A673 (cell line): ENCODE data around the gene BAIAP3. TPM values are rescaled to one million over a fixed set of nuclear protein-coding genes. Genes with fewer than 3 reads are reported as not detected.

ENCODE experiments used
- BruUV-seq: library from RNA; stranded (reverse); fragments of 400-500 nt; replicated peaks from 2 replicates; lab custom pipeline; 2021; lab: Mats Ljungman, UMichigan
- CTCF ChIA-PET: fragments of 300-600 bp; sonication (Branson Sonifier 250); formaldehyde crosslinking; loops from one replicate; lab custom pipeline; 2022; ENCODE audit warnings: antibody characterized with exemption; lab: Charles Lee
- POLR2A ChIA-PET: fragments of 300-600 bp; sonication (Branson Sonifier 250); formaldehyde crosslinking; loops from one replicate; lab custom pipeline; 2022; ENCODE audit warnings: antibody characterized with exemption; ENCODE audit not compliant: low non-redundant PET; lab: Charles Lee
- DNase-seq: peaks from one replicate; pipeline ENCODE4 v3.0.0-alpha.2; 2015; ENCODE audit warnings: low spot score
- H3K27ac ChIP-seq: fragments of 200-600 bp; sonication (generic); 2 replicates; pipeline ENCODE4 v1.5.1; 2016; ENCODE audit warnings: mixed run types, low read depth, mild to moderate bottlenecking, mixed read lengths, antibody characterized with exemption, low read length; ENCODE audit not compliant: poor library complexity, severe bottlenecking
- H3K27me3 ChIP-seq: fragments of 200-600 bp; sonication (generic); replicated peaks from 2 replicates; pipeline ENCODE4 v1.6.1; 2017; ENCODE audit warnings: mixed run types, low read depth, mild to moderate bottlenecking, mixed read lengths, antibody characterized with exemption, low read length; ENCODE audit not compliant: insufficient read depth, poor library complexity
- H3K36me3 ChIP-seq: fragments of 200-600 bp; sonication (generic); 2 replicates; pipeline ENCODE4 v1.6.1; 2016; ENCODE audit warnings: mixed run types, mild to moderate bottlenecking, mixed read lengths, antibody characterized with exemption, low read length; ENCODE audit not compliant: insufficient read depth, poor library complexity, severe bottlenecking
- H3K4me1 ChIP-seq: fragments of 200-600 bp; sonication (generic); 2 replicates; pipeline ENCODE4 v1.6.1; 2017; ENCODE audit warnings: mixed run types, mild to moderate bottlenecking, mixed read lengths, antibody characterized with exemption, low read length; ENCODE audit not compliant: insufficient read depth, poor library complexity, severe bottlenecking
- H3K4me3 ChIP-seq: fragments of 200-600 bp; sonication (generic); 2 replicates; pipeline ENCODE4 v1.5.1; 2016; ENCODE audit warnings: low read depth, mixed run types, mild to moderate bottlenecking, mixed read lengths, low read length; ENCODE audit not compliant: poor library complexity, severe bottlenecking
- H3K9me3 ChIP-seq: fragments of 200-600 bp; sonication (generic); 2 replicates; pipeline ENCODE4 v1.6.1; 2016; ENCODE audit warnings: mixed run types, low read depth, mild to moderate bottlenecking, mixed read lengths, antibody characterized with exemption, low read length; ENCODE audit not compliant: poor library complexity, severe bottlenecking
- EZH2 ChIP-seq: fragments of 200-600 bp; sonication (generic); IDR thresholded peaks from 2 replicates; pipeline ENCODE4 v1.6.1; 2017; ENCODE audit warnings: borderline replicate concordance, low read depth, mild to moderate bottlenecking, mixed read lengths, antibody characterized with exemption, low read length; ENCODE audit not compliant: poor library complexity, severe bottlenecking
- intact Hi-C: fragments of 100-400 bp; cut with micrococcal nuclease; formaldehyde crosslinking; loops from one replicate; pipeline ENCODE4 v1.10.0; 2022; ENCODE audit not compliant: unreplicated experiment
- total RNA-seq: library from RNA; stranded (reverse); gene quantifications from 2 replicates; pipeline ENCODE4 v1.2.3, GENCODE V29; 2021
- TF ChIP-seq, protein P1 (sequence below): fragments of 300-800, 200-600 bp; sonication (generic); conservative IDR thresholded peaks from 2 replicates; pipeline ENCODE4 v1.5.1; 2017; ENCODE audit warnings: low read depth, mild to moderate bottlenecking, antibody characterized with exemption, low read length, moderate library complexity, mixed read lengths

Gene BAIAP3
- total RNA-seq, 1 experiment from 2014 or later = 2.0 TPM

DNA sequence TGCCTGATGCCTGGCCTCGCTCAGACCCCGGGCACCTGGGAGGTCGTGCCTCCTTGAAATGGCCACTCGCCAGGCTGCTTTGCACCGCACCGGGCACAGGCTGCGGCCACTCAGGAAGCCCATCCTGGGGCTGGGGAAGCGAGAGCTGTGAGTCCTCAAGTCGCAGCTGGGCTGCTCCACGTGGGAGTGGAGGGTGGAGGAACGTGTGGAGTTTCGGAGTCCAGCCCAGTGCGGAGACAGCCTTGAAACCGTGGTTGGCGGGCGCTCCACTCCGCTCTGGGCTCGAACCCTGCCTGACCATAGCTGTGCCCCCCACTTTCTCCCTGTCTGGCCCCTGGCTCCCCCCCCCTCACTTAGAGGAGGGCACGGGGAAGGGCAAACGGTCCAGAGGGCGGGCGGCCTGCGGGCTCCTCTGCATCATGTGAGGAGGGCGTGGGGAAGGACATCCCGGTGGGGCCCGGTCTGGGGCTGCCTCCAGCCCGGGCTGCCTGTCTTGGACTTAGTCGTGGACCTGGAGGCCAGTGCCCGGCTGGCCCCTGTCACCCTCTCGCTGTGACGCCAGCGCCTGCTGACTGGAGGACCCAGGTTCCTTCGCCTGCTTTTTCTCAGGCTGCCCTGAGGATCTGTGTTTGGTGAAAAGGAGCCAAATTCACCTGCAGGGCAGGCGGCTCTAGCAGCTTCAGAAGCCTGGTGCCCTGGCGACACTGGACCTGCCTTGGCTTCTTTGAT, 21.5 kb upstream of the BAIAP3 start:
- no peaks in the 10 kb centered on the region for H3K9me3 ChIP-seq
- intact Hi-C loops = no loop called here
- no peak for TF ChIP-seq EZH2
- TF ChIP-seq, protein P1, sequence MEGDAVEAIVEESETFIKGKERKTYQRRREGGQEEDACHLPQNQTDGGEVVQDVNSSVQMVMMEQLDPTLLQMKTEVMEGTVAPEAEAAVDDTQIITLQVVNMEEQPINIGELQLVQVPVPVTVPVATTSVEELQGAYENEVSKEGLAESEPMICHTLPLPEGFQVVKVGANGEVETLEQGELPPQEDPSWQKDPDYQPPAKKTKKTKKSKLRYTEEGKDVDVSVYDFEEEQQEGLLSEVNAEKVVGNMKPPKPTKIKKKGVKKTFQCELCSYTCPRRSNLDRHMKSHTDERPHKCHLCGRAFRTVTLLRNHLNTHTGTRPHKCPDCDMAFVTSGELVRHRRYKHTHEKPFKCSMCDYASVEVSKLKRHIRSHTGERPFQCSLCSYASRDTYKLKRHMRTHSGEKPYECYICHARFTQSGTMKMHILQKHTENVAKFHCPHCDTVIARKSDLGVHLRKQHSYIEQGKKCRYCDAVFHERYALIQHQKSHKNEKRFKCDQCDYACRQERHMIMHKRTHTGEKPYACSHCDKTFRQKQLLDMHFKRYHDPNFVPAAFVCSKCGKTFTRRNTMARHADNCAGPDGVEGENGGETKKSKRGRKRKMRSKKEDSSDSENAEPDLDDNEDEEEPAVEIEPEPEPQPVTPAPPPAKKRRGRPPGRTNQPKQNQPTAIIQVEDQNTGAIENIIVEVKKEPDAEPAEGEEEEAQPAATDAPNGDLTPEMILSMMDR = no peak
- BruUV-seq = no TSS peak
- H3K27me3 ChIP-seq = no peaks in the 10 kb centered on the region
- H3K4me3 ChIP-seq = peak overlapping the region; percentile 95
- peak overlapping the region; percentile 89 for H3K27ac ChIP-seq
- H3K4me1 ChIP-seq = peaks cover 8% of the 10 kb centered on the region
- DNase-seq = no peak
- POLR2A ChIA-PET = no interaction called here
- peaks cover 51% of the 10 kb centered on the region for H3K36me3 ChIP-seq
- CTCF ChIA-PET = no interaction called here

DNA sequence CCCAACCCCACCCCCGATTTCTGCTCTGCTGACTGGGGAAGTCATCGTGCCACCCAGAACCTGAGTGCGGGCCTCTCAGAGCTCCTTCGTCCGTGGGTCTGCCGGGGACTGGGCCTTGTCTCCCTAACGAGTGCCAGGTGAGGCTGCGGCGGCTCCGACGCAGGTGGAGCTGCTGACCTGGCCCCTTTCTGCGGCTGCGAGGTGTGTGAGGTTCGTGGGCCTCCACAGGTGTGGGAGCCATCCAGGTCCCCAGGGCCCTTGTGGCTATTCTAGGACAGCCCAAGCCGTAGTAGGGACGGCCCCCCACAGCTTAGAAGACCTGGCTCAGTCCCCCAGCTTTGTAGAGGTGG, 21.0 kb upstream of the BAIAP3 start:
- Histone ChIP-seq H3K4me3 (no peak overlapping the region), H3K9me3 (no peaks in the 10 kb centered on the region), H3K4me1 (peaks cover 8% of the 10 kb centered on the region), H3K27ac (peak overlapping the region; percentile 89), H3K36me3 (peaks cover 56% of the 10 kb centered on the region), H3K27me3 (no peaks in the 10 kb centered on the region)
- TF ChIP-seq EZH2 = no peak
- TF ChIP-seq, protein P1 = no peak
- ChIA-PET CTCF (no interaction called here), POLR2A (no interaction called here)
- DNase-seq = no peak
- intact Hi-C loops = no loop called here
- no TSS peak for BruUV-seq

DNA sequence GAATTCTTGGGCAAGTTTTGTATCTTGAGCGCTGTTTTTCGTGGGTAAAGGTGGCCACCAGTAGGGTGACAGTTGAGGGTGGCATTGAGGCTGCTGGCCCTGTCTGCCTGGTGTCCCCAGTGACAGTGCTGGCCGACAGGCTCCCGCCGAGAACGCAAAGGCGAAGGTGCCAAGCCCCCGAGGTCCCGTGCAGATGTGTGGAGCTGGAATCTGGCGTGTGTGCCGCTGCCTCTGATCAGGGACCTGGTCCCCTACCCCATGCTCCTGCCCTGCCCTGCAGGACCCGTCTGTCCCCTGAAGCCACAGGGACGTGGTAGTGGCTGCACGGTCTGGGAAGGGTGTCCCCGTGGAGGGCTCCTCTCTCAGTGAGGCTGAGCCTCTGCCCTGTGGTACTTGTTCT, 20.5 kb upstream of the BAIAP3 start:
- ChIA-PET POLR2A (no interaction called here), CTCF (no interaction called here)
- no TSS peak for BruUV-seq
- H3K9me3 ChIP-seq = no peaks in the 10 kb centered on the region
- peaks cover 61% of the 10 kb centered on the region for H3K36me3 ChIP-seq
- TF ChIP-seq EZH2 = no peak
- TF ChIP-seq, protein P1 = no peak
- H3K4me1 ChIP-seq = peaks cover 8% of the 10 kb centered on the region
- DNase-seq = no peak
- intact Hi-C loops = no loop called here
- no peak overlapping the region for H3K4me3 ChIP-seq
- H3K27ac ChIP-seq = no peak overlapping the region
- no peaks in the 10 kb centered on the region for H3K27me3 ChIP-seq
